Bronchial epithelial cell (primary cell): ENCODE measurements around the gene DNAH11. TPM values are rescaled to one million over a fixed set of nuclear protein-coding genes. Genes with fewer than 3 reads are reported as not detected.
A peak's percentile ranks its signal among the peaks of the same experiment; 100 is the strongest.

Experiments used
- DNase-seq: peaks from one replicate; pipeline ENCODE4 v3.0.0-alpha.2; 2010; ENCODE audit warnings: low read depth
- FAIRE-seq: peaks from 2 replicates; lab custom pipeline; 2011; peaks lifted over from hg19 to GRCh38; lab: Jason Lieb, UNC
- H3K27me3 ChIP-seq: 2 replicates; pipeline ENCODE4 v1.5.1; 2011; ENCODE audit warnings: low read length; ENCODE audit not compliant: control insufficient read depth, insufficient read depth
- H3K36me3 ChIP-seq: 2 replicates; pipeline ENCODE4 v1.5.1; 2011; ENCODE audit warnings: low read length; ENCODE audit not compliant: control insufficient read depth, insufficient read depth
- H3K4me3 ChIP-seq: 2 replicates; pipeline ENCODE4 v1.5.1; 2011; ENCODE audit warnings: mild to moderate bottlenecking, low read depth, low read length, control low read depth
- CTCF ChIP-seq: IDR thresholded peaks from 2 replicates; pipeline ENCODE4 v1.5.1; 2011; ENCODE audit warnings: mild to moderate bottlenecking, moderate library complexity, low read length, control low read depth, inconsistent platforms; ENCODE audit not compliant: insufficient read depth, severe bottlenecking
- total RNA-seq: library from RNA; depleted of rRNA; stranded (reverse); fragments of >200 nt; gene quantifications from 2 replicates; pipeline ENCODE4 v1.2.1, GENCODE V29; 2014

Gene DNAH11
- total RNA-seq, 1 donor from 2014 or later: 2.6 TPM

GRCh38 chr7:21504021-21504420, 38.8 kb upstream of the DNAH11 start:
- no peaks in the 10 kb centered on the region for H3K36me3 ChIP-seq
- no peak for TF ChIP-seq CTCF
- H3K27me3 ChIP-seq: no peaks in the 10 kb centered on the region
- peak; percentile 52 for FAIRE-seq
- peak; percentile 48 for DNase-seq
- no peak overlapping the region for H3K4me3 ChIP-seq

- no peak overlapping the region for H3K4me3 ChIP-seq
- no peak for FAIRE-seq
- no peaks in the 10 kb centered on the region for H3K27me3 ChIP-seq
- DNase-seq: peak; percentile 33
- no peaks in the 10 kb centered on the region for H3K36me3 ChIP-seq
- peak; percentile 73 for TF ChIP-seq CTCF
Measured at GRCh38 chr7:21507627-21508343, 35.1 kb upstream of the DNAH11 start.

- H3K4me3 ChIP-seq: no peak overlapping the region
- no peak for FAIRE-seq
- TF ChIP-seq CTCF: no peak
Measured at GRCh38 chr7:21508538-21508937, 34.3 kb upstream of the DNAH11 start.

GRCh38 chr7:21514062-21514461, 28.8 kb upstream of the DNAH11 start:
- Histone ChIP-seq H3K27me3 (no peaks in the 10 kb centered on the region), H3K4me3 (no peak overlapping the region), H3K36me3 (no peaks in the 10 kb centered on the region)
- no peak for TF ChIP-seq CTCF
- FAIRE-seq (no peak), DNase-seq (no peak)

More at GRCh38 chr7:21508538-21508937, 34.3 kb upstream of the DNAH11 start:
- Histone ChIP-seq H3K27me3 (no peaks in the 10 kb centered on the region), H3K36me3 (no peaks in the 10 kb centered on the region)
- DNase-seq: no peak

- Histone ChIP-seq H3K4me3 (no peak overlapping the region), H3K36me3 (no peaks in the 10 kb centered on the region), H3K27me3 (no peaks in the 10 kb centered on the region)
- no peak for TF ChIP-seq CTCF
- no peak for FAIRE-seq
- DNase-seq: no peak
Measured at GRCh38 chr7:21524680-21525079, 18.2 kb upstream of the DNAH11 start.

GRCh38 chr7:21526007-21526406, 16.8 kb upstream of the DNAH11 start:
- DNase-seq (peak; percentile 22), FAIRE-seq (no peak)
- TF ChIP-seq CTCF: peak; percentile 41
- Histone ChIP-seq H3K27me3 (no peaks in the 10 kb centered on the region), H3K4me3 (no peak overlapping the region), H3K36me3 (no peaks in the 10 kb centered on the region)
